Fibroblast of peridontal ligament (primary cell): ENCODE data around the gene SP9.
A peak's percentile ranks its signal among the peaks of the same experiment; 100 is the strongest.
"Not testable (repeated sequence)": the region's sequence is repeated elsewhere in the genome, so short reads cannot be mapped to it uniquely, and the experiment has no call there.

ENCODE experiments used
- DNase-seq: peaks from one replicate; pipeline ENCODE4 v3.0.0-alpha.2; 2010; ENCODE audit errors: extremely low read depth

SP9 gene

GRCh38 chr2:174344716-174345461 is 10.1 kb downstream of the SP9 start:
- DNase-seq = peak; percentile 78

DNA sequence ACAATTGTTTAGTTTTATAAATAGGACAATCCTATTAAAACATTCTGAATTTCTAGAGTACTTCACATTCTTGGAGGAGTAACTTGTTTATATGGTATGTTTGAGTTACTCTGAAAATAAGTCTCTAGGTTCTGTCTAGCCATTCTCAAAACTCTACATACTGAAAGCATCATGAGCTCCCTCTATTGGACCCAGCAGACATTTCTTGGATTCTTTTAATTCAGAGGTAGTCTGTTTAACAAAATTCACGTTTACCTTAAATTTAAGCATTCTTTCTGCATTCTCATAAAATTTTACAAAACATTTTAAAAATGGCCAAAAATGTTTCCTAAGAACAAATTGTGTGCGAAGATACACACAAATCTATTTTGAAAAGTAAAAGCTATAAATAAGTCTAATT is 15.3 kb downstream of the SP9 start:
- DNase-seq = peak; percentile 62

DNA sequence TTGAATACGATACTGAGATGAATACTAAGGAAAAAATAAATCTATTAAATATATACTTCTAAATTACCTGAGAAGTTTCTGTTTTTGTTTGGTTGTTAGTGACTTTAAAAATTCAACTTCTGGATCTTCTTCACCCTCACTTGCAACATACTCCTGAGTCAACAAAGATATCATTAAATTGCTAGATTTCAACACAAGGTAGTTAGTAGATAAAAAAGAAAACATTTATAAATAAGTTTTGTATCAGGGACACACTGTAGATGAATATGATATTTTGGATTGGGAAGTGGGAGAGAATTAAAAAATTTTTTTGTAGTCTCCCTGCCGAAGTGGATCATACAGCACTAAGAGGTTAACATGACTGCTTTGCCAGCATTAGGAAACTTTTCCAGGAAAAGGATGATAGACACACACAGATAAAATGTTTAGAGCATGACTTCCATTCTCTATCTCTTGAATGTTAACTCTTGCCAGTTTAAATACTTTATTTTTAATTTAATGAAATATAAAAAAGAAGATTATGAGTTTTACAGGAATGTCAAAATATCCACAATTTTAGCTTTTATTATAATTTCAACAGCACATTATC is 15.9 kb downstream of the SP9 start:
- no peak for DNase-seq

GRCh38 chr2:174353004-174353403 is 18.2 kb downstream of the SP9 start:
- DNase-seq = no peak

GRCh38 chr2:174356347-174356746 is 21.6 kb downstream of the SP9 start:
- no peak for DNase-seq

GRCh38 chr2:174359663-174360062 is 24.9 kb downstream of the SP9 start:
- DNase-seq = not testable (repeated sequence)

DNA sequence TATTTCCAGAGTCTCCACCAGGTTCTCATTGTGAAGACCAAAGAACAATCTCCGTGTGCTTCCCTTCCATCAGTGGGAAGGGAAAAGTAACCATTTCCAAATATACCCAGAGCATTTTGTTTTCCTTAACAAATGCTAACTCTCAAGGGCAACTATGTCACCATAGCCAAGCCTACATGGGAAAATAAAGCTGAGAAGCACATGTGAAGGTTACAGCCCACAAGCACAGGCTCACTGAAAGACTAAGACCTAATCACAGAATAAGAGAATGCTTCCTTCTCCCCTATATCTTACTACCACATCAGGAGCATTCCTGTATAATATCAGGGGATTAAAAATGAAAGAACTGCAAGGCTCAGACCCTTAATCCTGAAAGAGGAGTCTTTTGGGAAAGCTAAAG is 28.2 kb downstream of the SP9 start:
- DNase-seq = no peak

- DNase-seq = not testable (repeated sequence)
Observed at GRCh38 chr2:174363492-174364225, 28.9 kb downstream of the SP9 start.

DNA sequence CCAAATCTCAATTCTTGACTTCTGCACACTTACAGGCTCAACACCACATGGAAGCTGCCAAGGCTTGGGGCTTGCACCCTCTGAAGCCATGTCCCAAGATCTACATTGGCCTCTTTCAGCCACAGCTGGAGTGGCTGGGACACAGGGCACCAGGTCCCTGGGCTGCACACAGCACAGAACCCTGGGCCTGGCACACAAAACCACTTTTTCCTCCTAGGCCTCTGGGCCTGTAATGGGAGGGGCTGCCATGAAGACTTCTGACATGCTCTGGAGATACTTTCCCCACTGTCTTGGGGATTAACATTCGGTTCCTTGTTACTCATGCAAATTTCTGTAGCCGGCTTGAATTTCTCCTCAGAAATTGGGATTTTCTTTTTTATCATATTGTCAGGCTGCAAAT is 29.9 kb downstream of the SP9 start:
- no peak for DNase-seq

- no peak for DNase-seq
Observed at GRCh38 chr2:174365571-174365970, 30.8 kb downstream of the SP9 start.

- DNase-seq = no peak
Observed at GRCh38 chr2:174368691-174369090, 33.9 kb downstream of the SP9 start.

- DNase-seq = no peak
Observed at GRCh38 chr2:174376967-174377366, 42.2 kb downstream of the SP9 start.

GRCh38 chr2:174383796-174384195 is 49.0 kb downstream of the SP9 start:
- DNase-seq = no peak

DNA sequence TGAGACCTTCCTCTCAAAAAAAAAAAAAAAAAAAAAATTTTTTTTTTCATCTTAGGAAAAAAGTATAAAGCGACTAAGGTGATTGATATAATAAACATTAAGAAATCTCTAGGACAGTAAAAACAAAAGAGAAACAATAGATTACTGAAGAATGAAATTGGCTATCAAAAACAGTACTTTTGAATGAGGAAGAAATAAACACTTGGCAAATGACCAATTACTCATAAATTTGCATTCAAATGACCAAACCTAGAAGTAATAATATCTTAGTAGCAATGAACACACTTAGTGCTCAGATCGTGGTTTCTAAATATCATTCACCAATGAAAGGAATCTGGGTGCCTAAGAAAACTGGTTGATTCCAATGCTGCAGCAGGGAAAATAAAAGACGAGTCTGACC is 50.4 kb downstream of the SP9 start:
- DNase-seq = no peak
